SK-N-DZ (cell line): Measurements from ENCODE around the gene NFE2L3.

Experiments used
- DNase-seq: peaks from one replicate; pipeline ENCODE4 v3.0.0-alpha.2; 2015; ENCODE audit warnings: low spot score

Gene NFE2L3

DNA sequence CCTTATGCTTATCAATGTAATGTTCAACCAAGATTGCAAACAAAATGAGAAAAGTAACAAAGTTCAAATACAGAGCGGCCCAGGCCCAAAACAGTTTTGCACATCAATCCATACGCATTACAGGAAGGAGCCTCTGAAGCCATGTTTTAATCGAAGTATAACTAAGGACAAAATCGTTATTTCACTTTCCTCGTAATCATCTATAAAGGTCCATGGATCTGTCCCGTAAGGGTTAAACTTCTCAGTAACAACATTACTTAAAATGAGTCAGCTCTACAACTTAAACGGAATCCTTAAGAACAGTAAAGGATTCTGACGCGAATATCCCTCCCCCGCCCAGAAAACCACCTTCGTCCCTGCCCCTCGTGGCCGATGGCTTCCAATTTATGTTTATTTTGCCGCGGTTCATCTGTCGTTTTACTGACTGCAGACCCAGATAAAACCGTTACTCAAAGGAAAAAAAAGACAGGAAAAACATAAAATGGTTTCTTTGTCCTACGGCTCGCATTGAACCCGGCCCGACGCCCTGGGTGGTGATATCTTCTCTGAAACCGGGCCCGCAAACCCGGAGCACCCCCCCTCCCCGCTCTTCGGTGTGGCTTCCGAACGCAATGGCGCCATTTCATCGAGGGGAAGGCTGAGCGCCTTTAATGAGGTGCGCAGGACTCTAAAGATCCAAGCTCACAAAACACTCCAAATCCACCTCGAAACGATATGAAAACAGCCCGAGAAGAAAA lies 47.5 kb downstream of the NFE2L3 start:
- DNase-seq, result no peak

GRCh38 chr7:26200038-26200443 lies 48.0 kb downstream of the NFE2L3 start:
- DNase-seq, result peak; percentile 69

DNA sequence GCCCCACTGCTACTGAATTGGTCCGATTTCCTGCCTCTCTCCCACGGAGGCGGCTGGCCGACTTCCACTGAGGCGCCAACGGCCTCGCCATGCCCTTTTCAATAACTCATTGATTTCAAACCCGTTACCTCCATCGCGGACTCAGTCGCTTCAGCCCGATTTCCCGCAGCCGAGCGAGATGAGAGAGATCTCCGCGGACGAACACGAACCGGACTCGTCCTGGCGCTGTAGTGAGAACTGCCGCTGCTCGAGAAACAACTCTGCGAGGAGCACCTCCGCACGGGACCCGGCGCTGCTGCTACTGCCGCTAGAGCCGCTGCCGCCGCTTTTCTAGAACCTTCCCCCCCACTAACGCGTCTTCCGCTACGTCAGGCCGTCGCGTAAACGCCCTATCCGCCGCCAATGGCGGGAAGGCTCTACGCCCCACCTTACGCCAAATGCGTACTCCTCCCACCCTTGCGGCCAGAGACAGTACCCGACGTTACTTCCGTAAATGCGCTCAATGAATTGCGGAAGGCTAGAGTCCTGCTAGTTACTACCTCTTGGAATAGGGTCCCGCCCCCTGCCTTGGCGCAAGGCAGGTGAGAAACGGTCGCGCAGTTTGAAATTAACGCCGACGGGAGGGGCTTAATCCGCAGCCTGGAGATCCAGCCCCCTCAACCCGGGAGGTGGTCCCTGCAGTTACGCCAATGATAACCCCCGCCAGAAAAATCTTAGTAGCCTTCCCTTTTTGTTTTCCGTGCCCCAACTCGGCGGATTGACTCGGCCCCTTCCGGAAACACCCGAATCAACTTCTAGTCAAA lies 48.6 kb downstream of the NFE2L3 start, which contains the start of gene HNRNPA2B1:
Gene HNRNPA2B1 (minus strand): TSS at position 303 of the 803 bp plus-strand sequence. CDS start 169 bp downstream, at position 134.
- peak; percentile 98 for DNase-seq

- DNase-seq, result peak; percentile 95
These were observed 49.4 kb downstream of the NFE2L3 start, which contains the start of gene CBX3 for GRCh38 chr7:26201247-26202018. TSS of gene CBX3 (plus strand) at chr7:26201745. CDS start at chr7:26202999, 1,254 bp downstream.

GRCh38 chr7:26202019-26202990 lies 50.3 kb downstream of the NFE2L3 start:
- peak; percentile 37 for DNase-seq

DNA sequence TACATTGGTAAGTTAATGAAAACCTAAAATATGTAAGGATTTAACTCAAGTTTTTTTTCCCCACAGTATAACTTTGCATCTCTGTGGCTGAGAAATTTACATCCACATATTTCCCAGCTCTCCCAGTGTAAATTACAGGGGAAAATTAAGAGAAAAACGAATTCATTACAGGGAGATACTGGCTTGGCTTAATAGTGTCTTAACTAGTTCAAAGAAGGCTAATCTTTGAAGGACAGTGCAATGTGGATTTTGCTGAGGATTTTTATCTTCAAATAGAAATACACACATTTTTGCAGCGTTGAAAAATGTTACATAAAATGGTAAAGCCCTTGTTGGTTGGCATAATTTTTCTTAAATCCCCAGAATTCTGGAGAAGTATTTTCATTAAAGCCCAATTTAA lies 51.0 kb downstream of the NFE2L3 start:
- DNase-seq, result no peak

- no peak for DNase-seq
These were observed 56.0 kb downstream of the NFE2L3 start for GRCh38 chr7:26208040-26208439.

- DNase-seq, result no peak
These were observed 61.1 kb downstream of the NFE2L3 start for GRCh38 chr7:26212921-26213718.

DNA sequence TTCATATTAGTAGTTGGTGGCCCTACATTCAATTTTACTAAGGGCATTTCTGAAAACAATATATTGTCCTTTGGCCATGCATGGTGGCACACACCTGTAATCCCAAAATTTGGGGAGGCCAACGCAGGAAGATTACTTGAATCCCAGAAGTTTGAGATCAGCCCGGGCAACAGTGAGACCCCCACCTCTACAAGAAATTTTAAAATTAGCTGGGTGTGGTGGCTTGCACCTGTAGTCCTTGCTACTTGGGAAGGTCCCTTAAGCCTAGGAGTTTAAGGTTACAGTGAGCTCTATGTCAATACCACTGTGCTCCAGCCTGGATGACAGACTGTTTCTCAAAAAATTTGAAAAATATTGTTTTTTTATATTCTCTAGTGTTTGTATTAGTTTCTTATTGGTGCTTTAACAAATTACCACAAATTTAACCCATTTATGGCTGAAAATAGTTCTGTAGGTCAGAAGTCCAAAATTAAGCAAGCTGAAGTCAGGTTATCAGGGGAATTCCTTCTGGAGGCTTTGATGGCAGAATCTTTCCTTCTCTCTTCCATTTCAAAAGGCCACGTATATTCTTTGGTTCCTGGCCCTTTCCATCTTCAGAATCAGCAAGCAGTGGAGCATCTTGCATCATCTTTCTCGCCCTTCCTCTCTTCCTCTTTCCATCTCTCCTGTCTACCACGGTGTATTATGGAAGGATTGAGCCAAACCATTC lies 62.0 kb downstream of the NFE2L3 start:
- no peak for DNase-seq

GRCh38 chr7:26216049-26216448 lies 64.1 kb downstream of the NFE2L3 start:
- no peak for DNase-seq

GRCh38 chr7:26224359-26224758 lies 72.4 kb downstream of the NFE2L3 start:
- no peak for DNase-seq

DNA sequence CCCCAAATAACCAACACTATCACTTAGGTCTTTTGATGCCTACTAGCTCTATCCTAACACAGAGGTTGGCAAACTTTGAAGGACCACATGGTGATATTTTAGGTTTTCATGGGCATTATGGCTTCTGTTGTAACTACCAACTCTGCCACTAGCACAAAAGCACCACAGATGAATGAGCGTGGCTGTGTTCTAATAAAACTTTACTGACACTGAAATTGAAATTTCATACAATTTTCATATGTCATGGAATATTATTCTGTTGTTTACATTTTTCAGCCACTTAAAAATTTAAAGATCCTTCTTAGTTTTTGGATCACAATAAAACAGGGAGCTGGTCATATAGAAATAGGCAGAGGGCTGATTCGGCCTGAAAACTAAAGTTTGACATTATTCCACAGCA lies 76.0 kb downstream of the NFE2L3 start:
- DNase-seq, result no peak

DNA sequence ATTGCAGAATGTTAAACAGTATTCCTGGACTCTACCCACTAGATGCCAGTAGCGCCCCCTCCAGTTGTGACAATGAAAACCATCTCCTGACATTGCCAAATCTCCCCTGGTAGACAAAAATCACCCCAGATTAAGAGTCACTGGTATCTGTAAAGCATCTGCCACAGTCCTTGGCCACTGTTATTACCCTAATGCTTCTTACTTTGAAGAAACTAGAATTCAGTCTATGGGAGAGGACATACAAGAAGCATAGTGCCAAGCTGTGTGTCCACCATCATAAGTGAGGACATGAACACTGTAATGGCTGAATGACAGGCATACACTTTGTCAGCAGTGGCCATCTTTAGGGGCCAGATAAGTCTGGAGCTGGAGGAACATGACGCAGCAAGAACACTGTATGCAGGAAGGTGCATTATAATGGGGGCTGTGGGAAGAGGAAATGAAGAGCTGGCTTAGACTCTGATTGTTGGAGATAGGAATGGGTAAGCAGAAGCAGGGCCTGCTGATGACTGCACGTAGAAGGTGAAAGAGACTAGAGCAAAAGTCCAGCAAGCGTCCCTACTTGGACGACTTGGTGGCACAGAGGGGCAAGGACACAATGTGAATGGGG lies 82.0 kb downstream of the NFE2L3 start:
- DNase-seq, result no peak
